ENCODE results near the gene FBXW5. TPM values are rescaled to one million over a fixed set of nuclear protein-coding genes. Genes with fewer than 3 reads are reported as not detected.

The FBXW5 gene
- total and polyA plus RNA-seq, 9 of the 15 experiments (the other 6 are each of a cell fraction or from before 2014, with no cell fraction given), result 0.21 to 128 (median 37.0) TPM

DNA sequence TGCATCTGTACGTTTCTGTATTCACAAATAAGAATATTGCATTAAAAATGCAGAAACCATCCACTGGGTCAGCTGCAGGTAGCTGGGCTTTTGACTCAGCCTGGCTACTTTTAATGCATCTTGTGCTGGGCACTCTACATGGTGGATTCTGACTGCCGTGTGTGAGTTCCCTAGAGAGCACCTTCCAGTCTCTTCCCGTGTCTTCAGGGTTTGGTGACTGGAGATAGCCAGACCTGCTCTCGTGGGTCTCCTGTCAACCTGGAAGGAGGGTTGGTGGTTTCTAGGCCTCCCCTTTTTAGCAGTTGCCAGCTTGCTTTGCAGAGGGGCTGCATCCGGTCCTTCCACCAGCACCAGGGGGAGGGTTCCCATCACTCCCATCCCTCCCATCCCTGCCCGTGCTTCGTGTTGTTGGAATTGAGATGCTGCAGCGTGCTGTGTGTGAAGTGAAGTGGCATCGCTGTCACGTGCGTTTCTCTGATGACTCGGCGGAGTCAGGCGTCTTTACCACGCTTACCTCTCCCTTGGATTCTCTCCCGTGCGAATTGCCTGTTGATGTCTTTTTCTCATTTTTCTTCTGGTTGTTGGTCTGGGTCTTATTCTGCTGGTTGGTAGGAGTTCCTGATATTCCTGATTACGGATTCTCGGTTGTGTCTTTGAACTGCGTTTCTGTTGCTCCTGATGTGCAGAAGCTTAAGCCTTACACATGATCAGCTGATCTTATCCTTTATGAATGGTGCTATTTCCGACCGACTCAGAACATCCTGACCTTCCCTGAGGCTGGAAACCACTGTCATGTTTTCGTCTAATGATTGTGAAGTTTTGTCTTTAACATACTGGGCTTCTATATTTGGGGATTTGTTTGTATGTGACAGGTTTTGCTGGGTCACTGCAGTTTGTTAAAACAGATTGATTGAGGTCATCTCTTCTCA is 16.9 kb downstream of the FBXW5 start (continued):
- TF ChIP-seq, protein P1, sequence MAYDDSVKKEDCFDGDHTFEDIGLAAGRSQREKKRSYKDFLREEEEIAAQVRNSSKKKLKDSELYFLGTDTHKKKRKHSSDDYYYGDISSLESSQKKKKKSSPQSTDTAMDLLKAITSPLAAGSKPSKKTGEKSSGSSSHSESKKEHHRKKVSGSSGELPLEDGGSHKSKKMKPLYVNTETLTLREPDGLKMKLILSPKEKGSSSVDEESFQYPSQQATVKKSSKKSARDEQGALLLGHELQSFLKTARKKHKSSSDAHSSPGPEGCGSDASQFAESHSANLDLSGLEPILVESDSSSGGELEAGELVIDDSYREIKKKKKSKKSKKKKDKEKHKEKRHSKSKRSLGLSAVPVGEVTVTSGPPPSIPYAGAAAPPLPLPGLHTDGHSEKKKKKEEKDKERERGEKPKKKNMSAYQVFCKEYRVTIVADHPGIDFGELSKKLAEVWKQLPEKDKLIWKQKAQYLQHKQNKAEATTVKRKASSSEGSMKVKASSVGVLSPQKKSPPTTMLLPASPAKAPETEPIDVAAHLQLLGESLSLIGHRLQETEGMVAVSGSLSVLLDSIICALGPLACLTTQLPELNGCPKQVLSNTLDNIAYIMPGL (CRISPR knock-in tag; IDR thresholded peaks at IDR 0.05), result no peak
- TF ChIP-seq POLR2AphosphoS5 (IDR thresholded peaks at IDR 0.05; ENCODE audit: control insufficient read depth, insufficient read depth, low read depth, low read length), result no peak
- TF ChIP-seq, protein P2, sequence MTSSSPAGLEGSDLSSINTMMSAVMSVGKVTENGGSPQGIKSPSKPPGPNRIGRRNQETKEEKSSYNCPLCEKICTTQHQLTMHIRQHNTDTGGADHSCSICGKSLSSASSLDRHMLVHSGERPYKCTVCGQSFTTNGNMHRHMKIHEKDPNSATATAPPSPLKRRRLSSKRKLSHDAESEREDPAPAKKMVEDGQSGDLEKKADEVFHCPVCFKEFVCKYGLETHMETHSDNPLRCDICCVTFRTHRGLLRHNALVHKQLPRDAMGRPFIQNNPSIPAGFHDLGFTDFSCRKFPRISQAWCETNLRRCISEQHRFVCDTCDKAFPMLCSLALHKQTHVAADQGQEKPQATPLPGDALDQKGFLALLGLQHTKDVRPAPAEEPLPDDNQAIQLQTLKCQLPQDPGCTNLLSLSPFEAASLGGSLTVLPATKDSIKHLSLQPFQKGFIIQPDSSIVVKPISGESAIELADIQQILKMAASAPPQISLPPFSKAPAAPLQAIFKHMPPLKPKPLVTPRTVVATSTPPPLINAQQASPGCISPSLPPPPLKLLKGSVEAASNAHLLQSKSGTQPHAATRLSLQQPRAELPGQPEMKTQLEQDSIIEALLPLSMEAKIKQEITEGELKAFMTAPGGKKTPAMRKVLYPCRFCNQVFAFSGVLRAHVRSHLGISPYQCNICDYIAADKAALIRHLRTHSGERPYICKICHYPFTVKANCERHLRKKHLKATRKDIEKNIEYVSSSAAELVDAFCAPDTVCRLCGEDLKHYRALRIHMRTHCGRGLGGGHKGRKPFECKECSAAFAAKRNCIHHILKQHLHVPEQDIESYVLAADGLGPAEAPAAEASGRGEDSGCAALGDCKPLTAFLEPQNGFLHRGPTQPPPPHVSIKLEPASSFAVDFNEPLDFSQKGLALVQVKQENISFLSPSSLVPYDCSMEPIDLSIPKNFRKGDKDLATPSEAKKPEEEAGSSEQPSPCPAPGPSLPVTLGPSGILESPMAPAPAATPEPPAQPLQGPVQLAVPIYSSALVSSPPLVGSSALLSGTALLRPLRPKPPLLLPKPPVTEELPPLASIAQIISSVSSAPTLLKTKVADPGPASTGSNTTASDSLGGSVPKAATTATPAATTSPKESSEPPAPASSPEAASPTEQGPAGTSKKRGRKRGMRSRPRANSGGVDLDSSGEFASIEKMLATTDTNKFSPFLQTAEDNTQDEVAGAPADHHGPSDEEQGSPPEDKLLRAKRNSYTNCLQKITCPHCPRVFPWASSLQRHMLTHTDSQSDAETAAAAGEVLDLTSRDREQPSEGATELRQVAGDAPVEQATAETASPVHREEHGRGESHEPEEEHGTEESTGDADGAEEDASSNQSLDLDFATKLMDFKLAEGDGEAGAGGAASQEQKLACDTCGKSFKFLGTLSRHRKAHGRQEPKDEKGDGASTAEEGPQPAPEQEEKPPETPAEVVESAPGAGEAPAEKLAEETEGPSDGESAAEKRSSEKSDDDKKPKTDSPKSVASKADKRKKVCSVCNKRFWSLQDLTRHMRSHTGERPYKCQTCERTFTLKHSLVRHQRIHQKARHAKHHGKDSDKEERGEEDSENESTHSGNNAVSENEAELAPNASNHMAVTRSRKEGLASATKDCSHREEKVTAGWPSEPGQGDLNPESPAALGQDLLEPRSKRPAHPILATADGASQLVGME (CRISPR knock-in tag; IDR thresholded peaks at IDR 0.05), result no peak
- peak; percentile 64; the same call in 1 of the 2 replicates for TF ChIP-seq HDGF (IDR thresholded peaks at IDR 0.05)
- no peak for TF ChIP-seq SRSF9 (IDR thresholded peaks at IDR 0.05; ENCODE audit: borderline replicate concordance, low read depth, low read length)
- no peak for TF ChIP-seq HLTF (IDR thresholded peaks at IDR 0.05)
- TF ChIP-seq, protein P3, sequence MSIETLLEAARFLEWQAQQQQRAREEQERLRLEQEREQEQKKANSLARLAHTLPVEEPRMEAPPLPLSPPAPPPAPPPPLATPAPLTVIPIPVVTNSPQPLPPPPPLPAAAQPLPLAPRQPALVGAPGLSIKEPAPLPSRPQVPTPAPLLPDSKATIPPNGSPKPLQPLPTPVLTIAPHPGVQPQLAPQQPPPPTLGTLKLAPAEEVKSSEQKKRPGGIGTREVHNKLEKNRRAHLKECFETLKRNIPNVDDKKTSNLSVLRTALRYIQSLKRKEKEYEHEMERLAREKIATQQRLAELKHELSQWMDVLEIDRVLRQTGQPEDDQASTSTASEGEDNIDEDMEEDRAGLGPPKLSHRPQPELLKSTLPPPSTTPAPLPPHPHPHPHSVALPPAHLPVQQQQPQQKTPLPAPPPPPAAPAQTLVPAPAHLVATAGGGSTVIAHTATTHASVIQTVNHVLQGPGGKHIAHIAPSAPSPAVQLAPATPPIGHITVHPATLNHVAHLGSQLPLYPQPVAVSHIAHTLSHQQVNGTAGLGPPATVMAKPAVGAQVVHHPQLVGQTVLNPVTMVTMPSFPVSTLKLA (conservative IDR thresholded peaks at IDR 0.05), result peak in 1 of 2 experiments; percentile 50; a peak in 1 of 4 replicates
- TF ChIP-seq MAFK (IDR thresholded peaks at IDR 0.05; ENCODE audit: low read length), result 0 out of 2 replicates have a peak, but pooled peaks have one; percentile 26
- peak; percentile 30; the same call in 1 of the 2 replicates for TF ChIP-seq ZNF175 (CRISPR knock-in tag; IDR thresholded peaks at IDR 0.05; ENCODE audit: low read depth)
- no peak for TF ChIP-seq ZNF707 (CRISPR knock-in tag; conservative IDR thresholded peaks at IDR 0.05)
- 0 out of 2 replicates have a peak, but pooled peaks have one; percentile 24 for TF ChIP-seq GABPB1 (CRISPR knock-in tag; IDR thresholded peaks at IDR 0.05)
- no peak for TF ChIP-seq STAT5A (IDR thresholded peaks at IDR 0.05; ENCODE audit: borderline replicate concordance, low read length)
- no peak for TF ChIP-seq MEIS2 (IDR thresholded peaks at IDR 0.05; ENCODE audit: partially characterized antibody)
- no peak for TF ChIP-seq JUND (IDR thresholded peaks at IDR 0.05; ENCODE audit: borderline replicate concordance, low read depth, low read length)
- peak; percentile 14; the same call in 1 of the 3 replicates for TF ChIP-seq JUND (tag; IDR thresholded peaks at IDR 0.05; ENCODE audit: borderline replicate concordance, low read depth, low read length)
- TF ChIP-seq RBM14 (IDR thresholded peaks at IDR 0.05; ENCODE audit: borderline replicate concordance, insufficient read depth, low read depth, low read length), result no peak
- TF ChIP-seq, protein P4, sequence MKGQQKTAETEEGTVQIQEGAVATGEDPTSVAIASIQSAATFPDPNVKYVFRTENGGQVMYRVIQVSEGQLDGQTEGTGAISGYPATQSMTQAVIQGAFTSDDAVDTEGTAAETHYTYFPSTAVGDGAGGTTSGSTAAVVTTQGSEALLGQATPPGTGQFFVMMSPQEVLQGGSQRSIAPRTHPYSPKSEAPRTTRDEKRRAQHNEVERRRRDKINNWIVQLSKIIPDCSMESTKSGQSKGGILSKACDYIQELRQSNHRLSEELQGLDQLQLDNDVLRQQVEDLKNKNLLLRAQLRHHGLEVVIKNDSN (CRISPR knock-in tag; IDR thresholded peaks at IDR 0.05), result peak; percentile 69

Data from K562 (cell line).